Gastroesophageal sphincter (tissue), 4 donors: ENCODE measurements around the gene PDZD7. TPM values are rescaled to one million over a fixed set of nuclear protein-coding genes. Genes with fewer than 3 reads are reported as not detected.
"Not testable (repeated sequence)": the region's sequence is repeated elsewhere in the genome, so short reads cannot be mapped to it uniquely, and the experiment has no call there.

Source experiments
- ATAC-seq: fragments of 150-250 bp; one replicate; pipeline ENCODE4 v1.9.1; 2016; ENCODE audit warnings: mild to moderate bottlenecking, moderate library complexity
- H3K27ac ChIP-seq, 4 donors: fragments of 200-600 bp; sonication (generic) in 3 of 4; 1 replicate in 3 of 4; 2 replicates in 1 of 4; pipeline ENCODE4 v1.5.1; 2016 to 2019
- H3K27me3 ChIP-seq: fragments of 200-600 bp; sonication (generic); one replicate; pipeline ENCODE4 v1.5.1; 2019
- H3K36me3 ChIP-seq, 2 donors: fragments of 200-600 bp; sonication (generic); one replicate each; pipeline ENCODE4 v1.5.1; 2019; ENCODE audit warnings: control low read depth in 1 of 2
- H3K4me1 ChIP-seq, 3 donors: fragments of 200-600 bp; sonication (generic); 1 replicate in 2 of 3; 2 replicates in 1 of 3; pipeline ENCODE4 v1.5.1; 2016 to 2019; ENCODE audit warnings: control low read depth in 2 of 3
- H3K4me3 ChIP-seq, 2 donors: fragments of 200-600 bp; sonication (generic); one replicate each; pipeline ENCODE4 v1.5.1; 2019; ENCODE audit warnings: mild to moderate bottlenecking in 1 of 2, moderate library complexity in 1 of 2
- H3K9me3 ChIP-seq, 3 donors: fragments of 200-600 bp; sonication (generic); one replicate each; pipeline ENCODE4 v1.5.1; 2017 to 2019; ENCODE audit warnings: control low read depth in 2 of 3
- EP300 ChIP-seq: sonication (generic); formaldehyde crosslinking; IDR thresholded peaks from one replicate; pipeline ENCODE4 v1.6.1; 2017; ENCODE audit warnings: antibody characterized with exemption, mild to moderate bottlenecking
- POLR2A ChIP-seq, 2 donors: fragments of 450-650 bp; IDR thresholded peaks; one replicate each; pipeline ENCODE4 v1.6.1; 2017; ENCODE audit warnings: antibody characterized with exemption in 2 of 2, mild to moderate bottlenecking in 2 of 2, moderate library complexity in 1 of 2
- POLR2AphosphoS5 ChIP-seq: sonication (generic); formaldehyde crosslinking; IDR thresholded peaks from one replicate; pipeline ENCODE4 v1.6.1; 2017; ENCODE audit warnings: antibody characterized with exemption
- WGBS, 2 donors: methylation state at CpG; one replicate each; pipeline ENCODE4 v1.1.5; 2018; ENCODE audit warnings: low coverage in 1 of 2; 5-methylcytosine and 5-hydroxymethylcytosine counted together
- total RNA-seq, 4 donors: library from RNA; depleted of rRNA; stranded (reverse); fragments of >200 nt; gene quantifications; one replicate each; pipeline ENCODE4 v1.1.0, GENCODE V29; 2016
- TF ChIP-seq, protein P1 (sequence below), 4 experiments: fragments of 200-600 bp in 2 of 4; fragments of 450-650 bp in 2 of 4; sonication (generic) in 1 of 4; IDR thresholded peaks; one replicate each; pipeline ENCODE4 v1.5.1; 2017 to 2019; ENCODE audit warnings: antibody characterized with exemption in 4 of 4, mild to moderate bottlenecking in 2 of 4, moderate library complexity in 2 of 4

Gene PDZD7
- total RNA-seq, 4 donors from 2014 or later, result 0.31 to 0.54 (median 0.39) TPM; not detected in 1

DNA sequence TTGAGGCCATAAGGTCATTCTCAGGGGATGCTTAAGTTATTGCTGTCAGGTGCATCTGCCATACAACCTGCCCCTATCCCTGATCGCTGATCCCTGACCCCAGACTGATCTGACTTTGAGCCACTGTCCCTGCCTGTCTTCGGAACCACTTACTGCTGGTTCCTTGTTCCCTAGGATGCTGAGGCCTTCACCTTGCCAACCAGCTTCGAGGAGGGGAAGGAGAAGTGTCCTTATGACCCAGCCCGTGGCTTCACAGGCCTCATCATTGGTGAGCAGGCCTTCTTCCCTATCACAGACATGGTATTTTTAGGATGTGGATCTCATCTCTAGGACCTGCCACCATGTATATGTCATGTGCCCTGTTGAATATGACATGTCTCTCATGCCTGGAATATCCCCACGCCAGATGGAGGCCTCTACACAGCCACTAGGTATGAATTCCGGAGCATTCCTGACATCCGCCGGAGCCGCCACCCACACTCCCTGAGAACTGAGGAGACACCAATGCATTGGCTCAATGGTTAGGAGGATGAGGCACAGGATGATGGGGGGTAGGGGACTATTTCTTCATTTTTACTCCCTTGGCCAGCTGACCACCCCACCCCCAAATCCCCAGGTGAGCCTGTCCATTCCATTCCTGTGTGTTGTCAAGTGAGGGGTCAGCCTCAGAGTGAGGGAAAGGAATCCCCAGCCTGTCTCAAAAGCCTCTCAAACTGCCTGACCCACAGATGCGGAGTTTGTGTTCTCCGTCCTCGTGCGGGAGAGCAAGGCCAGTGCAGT is 52.6 kb downstream of the PDZD7 start:
- no peak overlapping the region for H3K27ac ChIP-seq
- H3K9me3 ChIP-seq, result no peaks in the 10 kb centered on the region
- H3K4me3 ChIP-seq, result no peak overlapping the region
- TF ChIP-seq EP300, result no peak
- no peak for TF ChIP-seq POLR2AphosphoS5
- no peak for TF ChIP-seq POLR2A (IDR thresholded peaks at IDR 0.05)
- TF ChIP-seq, protein P1, sequence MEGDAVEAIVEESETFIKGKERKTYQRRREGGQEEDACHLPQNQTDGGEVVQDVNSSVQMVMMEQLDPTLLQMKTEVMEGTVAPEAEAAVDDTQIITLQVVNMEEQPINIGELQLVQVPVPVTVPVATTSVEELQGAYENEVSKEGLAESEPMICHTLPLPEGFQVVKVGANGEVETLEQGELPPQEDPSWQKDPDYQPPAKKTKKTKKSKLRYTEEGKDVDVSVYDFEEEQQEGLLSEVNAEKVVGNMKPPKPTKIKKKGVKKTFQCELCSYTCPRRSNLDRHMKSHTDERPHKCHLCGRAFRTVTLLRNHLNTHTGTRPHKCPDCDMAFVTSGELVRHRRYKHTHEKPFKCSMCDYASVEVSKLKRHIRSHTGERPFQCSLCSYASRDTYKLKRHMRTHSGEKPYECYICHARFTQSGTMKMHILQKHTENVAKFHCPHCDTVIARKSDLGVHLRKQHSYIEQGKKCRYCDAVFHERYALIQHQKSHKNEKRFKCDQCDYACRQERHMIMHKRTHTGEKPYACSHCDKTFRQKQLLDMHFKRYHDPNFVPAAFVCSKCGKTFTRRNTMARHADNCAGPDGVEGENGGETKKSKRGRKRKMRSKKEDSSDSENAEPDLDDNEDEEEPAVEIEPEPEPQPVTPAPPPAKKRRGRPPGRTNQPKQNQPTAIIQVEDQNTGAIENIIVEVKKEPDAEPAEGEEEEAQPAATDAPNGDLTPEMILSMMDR (IDR thresholded peaks at IDR 0.05), result no peak
- H3K4me1 ChIP-seq, result no peaks in the 10 kb centered on the region
- no peaks in the 10 kb centered on the region for H3K27me3 ChIP-seq
- ATAC-seq, result no peak
- peaks cover 0 to 65% of the 10 kb centered on the region in 2 donors for H3K36me3 ChIP-seq
- WGBS, 2 donors, result 87 to 94% methylated on average over 3 to 6 of the region's 13 CpGs

DNA sequence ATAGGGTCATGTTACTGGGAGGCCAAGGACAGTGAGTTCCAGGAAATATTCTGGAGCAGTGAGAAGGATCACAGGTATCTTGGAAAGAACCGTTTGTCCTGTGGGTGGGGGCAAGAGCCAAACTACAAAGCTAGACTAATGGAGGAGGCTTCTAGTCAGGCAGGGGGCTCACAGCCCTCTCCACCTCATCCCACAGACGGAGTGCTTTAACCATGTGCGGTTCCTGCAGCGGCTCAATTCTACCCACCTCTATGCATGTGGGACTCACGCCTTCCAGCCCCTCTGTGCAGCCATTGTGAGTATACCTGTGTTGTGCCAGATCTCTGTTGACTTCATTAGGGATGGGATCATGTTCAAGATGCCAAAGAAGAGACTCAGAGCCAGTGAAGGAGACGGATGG is 53.5 kb downstream of the PDZD7 start:
- TF ChIP-seq POLR2A (IDR thresholded peaks at IDR 0.05) (no peak), POLR2AphosphoS5 (no peak), EP300 (no peak)
- TF ChIP-seq, protein P1 (IDR thresholded peaks at IDR 0.05), result no peak
- Histone ChIP-seq H3K27ac (no peak overlapping the region), H3K4me3 (no peak overlapping the region), H3K4me1 (no peaks in the 10 kb centered on the region), H3K9me3 (no peaks in the 10 kb centered on the region), H3K27me3 (no peaks in the 10 kb centered on the region), H3K36me3 (peaks cover 0 to 56% of the 10 kb centered on the region in 2 donors)
- WGBS, 2 donors, result 69 to 75% methylated on average over 4 of the region's 6 CpGs
- no peak for ATAC-seq

DNA sequence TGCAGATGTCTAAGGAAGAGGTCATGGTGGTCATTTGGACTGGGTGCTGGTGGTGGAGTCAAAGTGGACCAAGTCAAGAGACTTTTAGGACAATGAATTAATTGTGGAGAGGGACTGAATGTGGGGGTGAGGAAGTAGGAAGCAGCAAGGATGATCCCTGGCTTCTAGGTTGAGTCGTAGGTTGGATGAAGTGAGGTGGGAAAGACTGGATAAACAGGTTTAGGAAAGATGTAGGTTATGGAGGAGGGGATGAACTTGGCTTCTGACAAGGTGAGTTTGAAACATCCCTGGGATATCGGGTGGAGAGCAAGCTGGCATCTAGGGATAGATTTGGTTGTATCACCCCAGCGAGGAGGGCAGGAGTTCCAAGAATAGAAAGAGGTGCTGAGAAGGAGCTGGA is 54.0 kb downstream of the PDZD7 start:
- no peak for ATAC-seq
- 79 to 88% methylated on average over 3 of the region's 3 CpGs for WGBS, 2 donors
- Histone ChIP-seq H3K27ac (no peak overlapping the region), H3K4me1 (no peaks in the 10 kb centered on the region), H3K4me3 (no peak overlapping the region), H3K36me3 (peaks cover 0 to 51% of the 10 kb centered on the region in 2 donors), H3K27me3 (no peaks in the 10 kb centered on the region), H3K9me3 (no peaks in the 10 kb centered on the region)
- TF ChIP-seq EP300 (no peak), POLR2AphosphoS5 (no peak), POLR2A (IDR thresholded peaks at IDR 0.05) (no peak)
- TF ChIP-seq, protein P1 (IDR thresholded peaks at IDR 0.05), result no peak

DNA sequence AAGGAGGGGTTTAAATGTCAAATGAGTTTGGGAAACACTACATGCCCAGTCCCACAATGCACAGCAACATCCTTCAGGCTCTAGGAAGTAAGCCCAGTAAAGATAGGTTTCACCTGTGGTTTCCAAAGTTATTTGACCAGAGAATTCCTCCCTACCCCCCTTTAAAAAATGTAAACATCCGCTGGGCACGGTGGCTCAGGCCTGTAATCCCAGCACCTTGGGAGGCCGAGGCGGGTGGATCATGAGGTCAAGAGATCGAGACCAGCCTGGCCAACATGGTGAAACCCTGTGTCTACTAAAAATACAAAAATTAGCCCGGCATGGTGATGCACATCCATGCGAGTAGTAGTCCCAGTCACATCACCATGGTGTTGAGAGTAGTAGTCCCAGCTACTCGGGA is 55.5 kb downstream of the PDZD7 start:
- not testable (repeated sequence) for H3K27me3 ChIP-seq, H3K4me3 ChIP-seq, H3K9me3 ChIP-seq, H3K4me1 ChIP-seq, H3K27ac ChIP-seq, ATAC-seq
- WGBS, 2 donors, result 66% methylated on average over 4 of the region's 8 CpGs; no CpG with 5 or more reads in 1 of the 2 donors
- H3K36me3 ChIP-seq, result peaks cover 0 to 35% of the 10 kb centered on the region in 2 donors

DNA sequence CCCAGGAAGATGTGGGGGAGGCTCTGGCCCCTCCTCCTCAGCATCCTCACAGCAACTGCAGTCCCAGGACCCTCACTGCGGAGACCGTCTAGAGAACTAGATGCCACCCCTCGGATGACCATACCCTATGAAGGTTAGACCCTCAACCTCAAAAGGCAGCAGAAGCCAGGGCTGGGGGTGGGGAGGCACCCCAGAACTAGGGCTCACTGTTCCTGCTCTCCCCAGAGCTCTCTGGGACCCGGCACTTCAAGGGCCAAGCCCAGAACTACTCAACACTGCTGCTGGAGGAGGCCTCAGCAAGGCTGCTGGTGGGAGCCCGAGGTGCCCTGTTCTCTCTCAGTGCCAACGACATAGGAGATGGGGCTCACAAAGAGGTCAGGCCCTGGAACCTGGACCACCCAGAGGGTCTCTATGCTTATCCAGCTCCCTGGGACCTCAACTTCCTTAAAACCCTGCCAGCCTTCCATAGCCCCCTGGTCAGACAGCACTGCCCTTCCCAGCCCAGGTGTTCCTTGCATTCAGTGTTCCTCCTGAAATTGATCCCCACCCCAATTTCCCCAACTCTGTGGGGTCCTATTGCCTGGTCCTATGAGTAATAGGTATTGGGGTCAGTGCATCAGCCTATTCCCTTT is 57.9 kb downstream of the PDZD7 start:
- no peaks in the 10 kb centered on the region for H3K9me3 ChIP-seq
- H3K36me3 ChIP-seq, result peaks cover 0 to 14% of the 10 kb centered on the region in 2 donors
- ATAC-seq, result no peak
- H3K27me3 ChIP-seq, result no peaks in the 10 kb centered on the region
- TF ChIP-seq EP300, result no peak
- TF ChIP-seq POLR2A (IDR thresholded peaks at IDR 0.05), result no peak
- TF ChIP-seq, protein P1 (IDR thresholded peaks at IDR 0.05), result no peak
- TF ChIP-seq POLR2AphosphoS5, result no peak
- no peak overlapping the region for H3K27ac ChIP-seq
- 75% methylated on average over 1 of the region's 6 CpGs; no CpG with 5 or more reads in 1 of the 2 donors for WGBS, 2 donors
- peaks cover 0 to 21% (median 11%) of the 10 kb centered on the region in 3 donors for H3K4me1 ChIP-seq
- no peak overlapping the region for H3K4me3 ChIP-seq
